HEK293 (cell line): ENCODE data around the gene PLOD3.
"Not testable (repeated sequence)": the region's sequence is repeated elsewhere in the genome, so short reads cannot be mapped to it uniquely, and the experiment has no call there.

Source experiments
- CTCF ChIA-PET: fragments of 350-600 bp; formaldehyde crosslinking; extraction: SDS; loops from one replicate; lab custom pipeline; 2021; ENCODE audit warnings: antibody characterized with exemption; lab: Yijun Ruan, JAX
- POLR2A ChIA-PET: fragments of 300-600 bp; formaldehyde crosslinking; extraction: SDS; loops from one replicate; lab custom pipeline; 2020; ENCODE audit warnings: antibody characterized with exemption, inconsistent platforms; lab: Yijun Ruan, JAX
- H3K27ac ChIP-seq: fragments of 200-500 bp; sonication (Bioruptor generic); 2 replicates; pipeline ENCODE4 v1.5.1; 2014; ENCODE audit warnings: low read depth, low read length, control low read depth, inconsistent platforms; ENCODE audit errors: extremely low read depth
- H3K36me3 ChIP-seq, 2 experiments: fragments of 200-500 bp in 1 of 2; sonication (Bioruptor generic) in 1 of 2; 1 replicate in 1 of 2; 2 replicates in 1 of 2; pipeline ENCODE4 v1.5.1; 2014 to 2017; ENCODE audit warnings: inconsistent platforms in 2 of 2, low read length in 2 of 2; ENCODE audit not compliant: control insufficient read depth in 2 of 2, insufficient read depth in 1 of 2
- H3K4me1 ChIP-seq: fragments of 200-500 bp; sonication (Bioruptor generic); 2 replicates; pipeline ENCODE4 v1.5.1; 2014; ENCODE audit warnings: mild to moderate bottlenecking, low read length, inconsistent platforms; ENCODE audit not compliant: control insufficient read depth, insufficient read depth
- H3K4me3 ChIP-seq: 2 replicates; pipeline ENCODE4 v1.5.1; 2011; ENCODE audit warnings: low read depth, mild to moderate bottlenecking, control low read depth, low read length, moderate library complexity
- H3K9me3 ChIP-seq: fragments of 200-500 bp; sonication (Bioruptor generic); 2 replicates; pipeline ENCODE4 v1.5.1; 2014; ENCODE audit warnings: low read depth, low read length, inconsistent platforms; ENCODE audit not compliant: control insufficient read depth, insufficient read depth
- EGR2 ChIP-seq: fragments of 450-650 bp; formaldehyde crosslinking; IDR thresholded peaks from 2 replicates; pipeline ENCODE4 v1.5.1; 2016; ENCODE audit warnings: low read depth, missing biosample characterization, missing genetic modification characterization
- GLI2 ChIP-seq: fragments of 450-650 bp; formaldehyde crosslinking; IDR thresholded peaks from 2 replicates; pipeline ENCODE4; 2017; ENCODE audit warnings: missing biosample characterization, missing genetic modification characterization, low read depth, borderline replicate concordance
- MYNN ChIP-seq: fragments of 450-650 bp; formaldehyde crosslinking; IDR thresholded peaks from 2 replicates; pipeline ENCODE4 v1.5.1; 2016; ENCODE audit warnings: missing biosample characterization, missing genetic modification characterization, borderline replicate concordance
- OVOL3 ChIP-seq: fragments of 450-650 bp; formaldehyde crosslinking; IDR thresholded peaks from 2 replicates; pipeline ENCODE4 v1.5.1; 2016; ENCODE audit warnings: missing biosample characterization, missing genetic modification characterization
- SCRT2 ChIP-seq: fragments of 450-650 bp; formaldehyde crosslinking; IDR thresholded peaks from 2 replicates; pipeline ENCODE4 v1.5.1; 2016; ENCODE audit warnings: missing biosample characterization, missing genetic modification characterization
- ZBTB8A ChIP-seq: fragments of 450-650 bp; formaldehyde crosslinking; IDR thresholded peaks from 2 replicates; pipeline ENCODE4 v1.5.1; 2016; ENCODE audit warnings: missing biosample characterization, missing genetic modification characterization
- ZFHX2 ChIP-seq: fragments of 450-650 bp; formaldehyde crosslinking; conservative IDR thresholded peaks from 2 replicates; pipeline ENCODE4 v1.5.1; 2016; ENCODE audit warnings: missing biosample characterization, missing genetic modification characterization
- ZNF184 ChIP-seq: fragments of 450-650 bp; IDR thresholded peaks from 2 replicates; pipeline ENCODE4 v1.5.1; 2018; ENCODE audit warnings: missing biosample characterization, mild to moderate bottlenecking, missing genetic modification characterization
- ZNF549 ChIP-seq: fragments of 450-650 bp; IDR thresholded peaks from 2 replicates; pipeline ENCODE4 v1.5.1; 2018; ENCODE audit warnings: missing biosample characterization, missing genetic modification characterization, mild to moderate bottlenecking, inconsistent platforms, moderate library complexity
- ZNF560 ChIP-seq: fragments of 450-650 bp; formaldehyde crosslinking; IDR thresholded peaks from 2 replicates; pipeline ENCODE4 v1.5.1; 2017; ENCODE audit warnings: missing biosample characterization, missing genetic modification characterization, borderline replicate concordance
- ZNF596 ChIP-seq: fragments of 450-650 bp; IDR thresholded peaks from 2 replicates; pipeline ENCODE4 v1.5.0; 2018; ENCODE audit warnings: missing biosample characterization, mild to moderate bottlenecking, missing genetic modification characterization, moderate library complexity
- ZNF600 ChIP-seq: fragments of 450-650 bp; formaldehyde crosslinking; IDR thresholded peaks from 2 replicates; pipeline ENCODE4 v1.5.1; 2016; ENCODE audit warnings: missing biosample characterization, missing genetic modification characterization
- ZNF629 ChIP-seq: fragments of 450-650 bp; formaldehyde crosslinking; IDR thresholded peaks from 2 replicates; pipeline ENCODE4 v1.5.1; 2017; ENCODE audit warnings: missing biosample characterization, missing genetic modification characterization
- ZNF654 ChIP-seq: fragments of 450-650 bp; formaldehyde crosslinking; IDR thresholded peaks from 2 replicates; pipeline ENCODE4 v1.5.1; 2016; ENCODE audit warnings: low read depth, missing biosample characterization, missing genetic modification characterization
- TF ChIP-seq, protein P1 (sequence below): IDR thresholded peaks from 2 replicates; pipeline ENCODE4 v1.6.1; 2011; ENCODE audit warnings: mild to moderate bottlenecking, low read depth, low read length, borderline replicate concordance

PLOD3 gene

DNA sequence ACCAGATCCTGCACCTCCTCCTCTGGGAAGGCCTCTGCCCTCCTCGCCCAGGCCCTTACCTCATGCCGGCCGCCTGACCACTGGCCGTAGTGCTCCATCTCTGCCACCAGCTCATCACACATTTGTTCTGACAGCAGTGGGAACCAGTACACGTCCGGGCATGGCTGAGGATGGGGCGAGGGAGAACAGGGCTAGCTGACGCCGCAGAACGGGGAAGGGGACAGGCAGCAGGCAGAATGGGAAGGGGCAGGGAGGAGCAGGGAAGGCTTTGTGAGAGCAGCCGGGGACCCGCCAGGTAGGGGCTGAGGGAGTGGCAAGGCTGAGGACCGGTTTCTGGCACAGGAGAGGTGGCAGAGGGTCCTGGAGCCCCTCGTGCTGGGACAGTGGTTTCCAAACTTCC lies 8.6 kb downstream of the PLOD3 start:
- peak; percentile 69 for TF ChIP-seq ZNF600
- no peak for TF ChIP-seq ZNF629 (tag by site-specific recombination)
- ChIA-PET CTCF (interaction anchor here (1.0 to 1.1 kb wide), 2 partner anchors 9 to 16 kb away, joined by 3 to 4 read pairs; partner anchors contain the start of genes PLOD3 and ZNHIT1), POLR2A (interaction anchor here (0.6 to 1.3 kb wide), 2 partner anchors 9 to 62 kb away, joined by 5 to 10 read pairs; partner anchors contain the start of genes PLOD3 and ZNHIT1)
- no peak overlapping the region for H3K4me3 ChIP-seq
- no peaks in the 10 kb centered on the region for H3K4me1 ChIP-seq
- H3K27ac ChIP-seq = no peak overlapping the region
- peaks cover 0 to 30% of the 10 kb centered on the region in 2 experiments; a peak in 2 of 3 replicates for H3K36me3 ChIP-seq
- H3K9me3 ChIP-seq = no peaks in the 10 kb centered on the region

DNA sequence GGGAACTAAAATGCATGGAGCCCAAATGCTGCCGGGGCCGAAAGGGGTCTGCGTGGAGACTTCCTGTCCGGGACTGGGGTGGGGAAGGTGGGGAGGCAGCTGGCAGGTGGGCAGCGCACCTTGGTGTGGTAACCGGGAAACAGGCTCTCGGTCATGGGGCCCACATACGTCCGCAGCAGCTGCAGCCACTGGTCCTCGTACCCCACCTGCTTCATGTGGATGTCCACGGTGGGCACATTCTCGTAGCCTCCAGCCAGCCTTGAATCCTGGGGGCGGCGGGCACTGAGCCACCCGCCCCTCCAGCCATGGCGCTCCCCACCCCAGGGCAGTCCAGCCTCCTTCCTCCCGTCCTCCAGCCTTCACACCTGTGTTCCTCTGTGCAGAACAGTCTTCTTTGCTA lies 9.9 kb downstream of the PLOD3 start:
- CTCF ChIA-PET = no interaction called here
- TF ChIP-seq ZBTB8A (tag by site-specific recombination) = no peak
- no peak for TF ChIP-seq ZNF184
- TF ChIP-seq ZNF560 (tag by site-specific recombination) = no peak
- Histone ChIP-seq H3K4me1 (no peaks in the 10 kb centered on the region), H3K9me3 (no peaks in the 10 kb centered on the region), H3K4me3 (no peak overlapping the region), H3K36me3 (peaks cover 0 to 30% of the 10 kb centered on the region in 2 experiments; a peak in 2 of 3 replicates), H3K27ac (no peak overlapping the region)
- POLR2A ChIA-PET = interaction anchor here (0.5 kb wide), 1 partner anchor 21 kb away, joined by 3 read pairs; no protein-coding TSS in a partner anchor

DNA sequence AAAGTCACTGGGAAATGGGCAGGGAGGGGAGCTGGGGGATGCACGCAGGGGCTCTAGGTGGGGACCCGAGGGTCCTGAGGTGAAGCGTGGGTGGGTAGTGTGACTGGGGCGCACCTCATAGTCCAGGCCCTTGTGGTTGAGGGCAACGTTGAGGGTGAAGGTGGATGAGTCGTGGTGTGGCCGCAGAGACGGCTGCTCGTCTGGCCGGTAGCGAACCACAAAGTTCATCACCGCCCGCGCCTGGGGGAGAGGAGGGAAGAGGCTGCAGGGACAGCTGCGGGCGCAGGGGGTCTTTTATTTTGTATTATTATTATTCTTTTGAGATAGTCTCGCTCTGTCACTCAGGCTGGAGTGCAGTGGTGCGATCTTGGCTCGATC lies 10.7 kb downstream of the PLOD3 start:
- no peak for TF ChIP-seq OVOL3 (tag by site-specific recombination)
- TF ChIP-seq ZBTB8A (tag by site-specific recombination) = no peak
- peak; percentile 32; the same call in 1 of the 2 replicates for TF ChIP-seq MYNN (tag by site-specific recombination)
- TF ChIP-seq, protein P1, sequence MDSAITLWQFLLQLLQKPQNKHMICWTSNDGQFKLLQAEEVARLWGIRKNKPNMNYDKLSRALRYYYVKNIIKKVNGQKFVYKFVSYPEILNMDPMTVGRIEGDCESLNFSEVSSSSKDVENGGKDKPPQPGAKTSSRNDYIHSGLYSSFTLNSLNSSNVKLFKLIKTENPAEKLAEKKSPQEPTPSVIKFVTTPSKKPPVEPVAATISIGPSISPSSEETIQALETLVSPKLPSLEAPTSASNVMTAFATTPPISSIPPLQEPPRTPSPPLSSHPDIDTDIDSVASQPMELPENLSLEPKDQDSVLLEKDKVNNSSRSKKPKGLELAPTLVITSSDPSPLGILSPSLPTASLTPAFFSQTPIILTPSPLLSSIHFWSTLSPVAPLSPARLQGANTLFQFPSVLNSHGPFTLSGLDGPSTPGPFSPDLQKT = no peak
- Histone ChIP-seq H3K27ac (no peak overlapping the region), H3K4me3 (no peak overlapping the region), H3K36me3 (peaks cover 0 to 25% of the 10 kb centered on the region in 2 experiments; a peak in 2 of 3 replicates), H3K4me1 (no peaks in the 10 kb centered on the region), H3K9me3 (no peaks in the 10 kb centered on the region)
- CTCF ChIA-PET = interaction anchor here (0.6 to 0.9 kb wide), 2 partner anchors 20 to 63 kb away, joined by 3 to 6 read pairs; no protein-coding TSS in a partner anchor
- POLR2A ChIA-PET = no interaction called here

DNA sequence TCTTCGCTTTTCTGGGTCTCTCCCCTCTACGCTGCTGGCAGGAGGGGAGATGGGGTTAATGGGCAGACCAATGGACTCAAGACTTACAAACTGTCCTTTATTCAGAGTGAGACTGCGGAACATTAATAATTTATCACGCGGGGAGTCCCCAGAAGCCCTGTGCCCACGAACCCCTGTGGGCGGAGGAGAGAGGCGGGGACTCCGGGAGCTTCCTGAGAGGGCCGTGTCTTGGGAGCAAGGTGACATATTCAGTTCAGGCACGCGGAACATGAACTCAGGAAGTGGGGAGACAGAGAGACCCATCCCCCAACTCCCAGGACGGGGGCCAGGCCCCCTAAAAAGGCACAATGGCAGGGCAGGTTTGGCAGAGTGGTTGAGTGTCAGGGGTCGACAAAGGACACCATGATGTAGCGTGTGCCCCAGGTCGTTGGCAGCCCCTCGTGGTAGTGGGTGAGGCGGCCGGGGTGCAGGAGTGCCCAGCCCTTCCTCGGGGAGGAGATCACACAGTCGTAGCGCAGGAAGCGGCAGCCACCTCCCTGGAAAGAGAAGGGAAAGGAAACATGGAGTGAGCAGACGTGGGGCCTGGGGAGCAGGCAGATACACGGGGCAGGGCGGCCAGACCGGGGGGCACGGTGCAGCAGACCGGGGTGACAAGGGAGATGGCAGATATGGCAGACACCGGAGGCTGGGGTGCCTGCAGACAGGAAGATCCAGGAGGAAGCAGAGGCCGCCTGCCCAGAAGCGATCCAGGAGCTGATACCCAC lies 11.3 kb downstream of the PLOD3 start:
- CTCF ChIA-PET = interaction anchor here (0.6 to 0.9 kb wide), 5 partner anchors 20 to 302 kb away, joined by 3 to 6 read pairs (median 3); no protein-coding TSS in a partner anchor
- peaks cover 0 to 20% of the 10 kb centered on the region in 2 experiments; a peak in 2 of 3 replicates for H3K36me3 ChIP-seq
- no peaks in the 10 kb centered on the region for H3K9me3 ChIP-seq
- no peaks in the 10 kb centered on the region for H3K4me1 ChIP-seq
- 0 out of 2 replicates have a peak, but pooled peaks have one; percentile 23 for TF ChIP-seq EGR2 (tag by site-specific recombination)
- no peak for TF ChIP-seq GLI2
- no peak for TF ChIP-seq ZNF549 (tag by site-specific recombination)
- no peak for TF ChIP-seq ZNF596 (tag by site-specific recombination)
- TF ChIP-seq SCRT2 (tag by site-specific recombination) = no peak
- TF ChIP-seq ZNF654 (tag by site-specific recombination) = no peak
- TF ChIP-seq ZFHX2 = peak; percentile 35
- no peak overlapping the region for H3K27ac ChIP-seq
- no peak overlapping the region for H3K4me3 ChIP-seq
- POLR2A ChIA-PET = no interaction called here

DNA sequence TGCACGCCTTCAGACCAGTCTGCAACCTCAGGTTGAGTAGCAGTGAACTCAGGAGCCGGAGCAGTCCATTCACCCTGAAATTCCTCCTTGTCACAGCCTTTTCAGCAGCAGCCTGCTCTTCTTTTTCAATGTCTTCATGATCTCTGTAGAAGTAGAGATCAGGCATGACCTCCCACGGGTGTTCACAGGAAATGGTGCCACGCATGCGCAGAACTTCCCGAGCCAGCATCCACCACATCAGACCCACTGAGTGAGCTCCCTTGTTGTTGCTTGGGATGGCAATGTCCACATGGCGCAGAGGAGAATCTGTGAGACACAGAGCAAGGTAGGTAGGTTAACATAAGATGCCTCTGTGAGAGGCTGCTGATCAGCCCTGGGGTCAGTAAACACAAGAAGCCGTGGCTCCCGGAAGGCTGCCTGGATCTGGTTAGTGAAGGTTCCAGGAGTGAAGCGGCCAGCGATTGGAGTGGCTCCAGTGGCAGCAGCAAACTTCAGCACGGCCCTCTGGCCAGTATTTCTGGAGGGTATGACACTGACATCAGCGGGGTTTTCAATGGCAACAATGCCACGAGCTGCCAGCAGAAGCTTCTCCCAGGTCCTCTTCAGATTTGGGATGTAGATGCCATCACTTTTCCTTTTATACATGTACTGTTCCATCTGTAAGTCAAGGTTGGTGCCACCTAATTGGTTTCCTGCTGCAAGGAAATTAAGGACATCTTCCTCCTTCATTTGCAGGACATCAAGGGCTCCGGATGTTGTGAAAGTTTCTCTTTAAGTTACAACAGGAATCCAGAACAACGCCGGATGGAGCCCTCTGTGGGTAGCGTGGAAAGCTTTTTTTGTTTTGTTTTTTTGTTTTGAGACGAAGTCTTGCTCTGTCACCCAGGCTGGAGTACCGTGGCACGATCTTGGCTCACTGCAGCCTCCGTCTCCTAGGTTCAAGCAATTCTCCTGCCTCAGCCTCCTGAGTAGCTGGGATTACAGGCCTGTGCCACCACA lies 13.3 kb downstream of the PLOD3 start:
- H3K9me3 ChIP-seq, H3K4me1 ChIP-seq, H3K4me3 ChIP-seq, H3K27ac ChIP-seq: not testable (repeated sequence)
- ChIA-PET POLR2A (interaction anchor here (0.6 to 0.9 kb wide), 2 partner anchors 14 to 17 kb away, joined by 3 read pairs; partner anchors contain the start of gene ZNHIT1), CTCF (interaction anchor here (0.7 to 3.2 kb wide), 3 partner anchors 9 to 40 kb away, joined by 3 to 17 read pairs (median 5); no protein-coding TSS in a partner anchor)
- peaks cover 0 to 10% of the 10 kb centered on the region in 2 experiments; a peak in 2 of 3 replicates for H3K36me3 ChIP-seq
